HL-60/S4 (cell line): Measurements from ENCODE around the gene SLC17A1.

Source experiments
- in situ Hi-C: fragments of 300-500 bp; cut with MboI; formaldehyde crosslinking; loops from 2 replicates; pipeline ENCODE4 v1.14.3; 2022; ENCODE audit warnings: low sequenced_read_pairs

Gene SLC17A1

GRCh38 chr6:25832670-25833069 lies 818 bp upstream of the SLC17A1 start:
- in situ Hi-C loops = no loop called here

- in situ Hi-C loops = no loop called here
Observed at GRCh38 chr6:25832307-25832662, 433 bp upstream of the SLC17A1 start.

GRCh38 chr6:25830458-25830857 lies 1.4 kb downstream of the SLC17A1 start:
- in situ Hi-C loops = no loop called here

- in situ Hi-C loops = no loop called here
Observed at GRCh38 chr6:25829375-25829774, 2.5 kb downstream of the SLC17A1 start.

GRCh38 chr6:25821341-25821740 lies 10.5 kb downstream of the SLC17A1 start:
- in situ Hi-C loops = no loop called here

- in situ Hi-C loops = no loop called here
Observed at GRCh38 chr6:25816252-25816651, 15.6 kb downstream of the SLC17A1 start.

- in situ Hi-C loops = no loop called here
Observed at GRCh38 chr6:25815194-25815593, 16.7 kb downstream of the SLC17A1 start.

GRCh38 chr6:25804804-25805203 lies 27.0 kb downstream of the SLC17A1 start:
- in situ Hi-C loops = no loop called here

- in situ Hi-C loops = no loop called here
Observed at GRCh38 chr6:25801436-25801835, 30.4 kb downstream of the SLC17A1 start.

GRCh38 chr6:25794784-25795183 lies 37.1 kb downstream of the SLC17A1 start:
- in situ Hi-C loops = no loop called here

GRCh38 chr6:25793970-25794369 lies 37.9 kb downstream of the SLC17A1 start:
- in situ Hi-C loops = no loop called here

GRCh38 chr6:25792016-25792415 lies 39.8 kb downstream of the SLC17A1 start:
- in situ Hi-C loops = no loop called here

GRCh38 chr6:25789475-25789874 lies 42.4 kb downstream of the SLC17A1 start:
- in situ Hi-C loops = no loop called here

GRCh38 chr6:25788305-25788922 lies 43.4 kb downstream of the SLC17A1 start:
- in situ Hi-C loops = no loop called here

GRCh38 chr6:25787428-25787827 lies 44.4 kb downstream of the SLC17A1 start:
- in situ Hi-C loops = no loop called here

GRCh38 chr6:25781134-25781533 lies 50.7 kb downstream of the SLC17A1 start:
- in situ Hi-C loops = no loop called here

GRCh38 chr6:25777856-25778649 lies 53.8 kb downstream of the SLC17A1 start:
- in situ Hi-C loops = no loop called here

GRCh38 chr6:25777031-25777430 lies 54.8 kb downstream of the SLC17A1 start:
- in situ Hi-C loops = no loop called here

- in situ Hi-C loops = no loop called here
Observed at GRCh38 chr6:25774120-25774715, 57.6 kb downstream of the SLC17A1 start.

- in situ Hi-C loops = no loop called here
Observed at GRCh38 chr6:25769983-25770382, 61.9 kb downstream of the SLC17A1 start.

- in situ Hi-C loops = no loop called here
Observed at GRCh38 chr6:25768566-25768965, 63.3 kb downstream of the SLC17A1 start.

- in situ Hi-C loops = no loop called here
Observed at GRCh38 chr6:25764611-25765010, 67.2 kb downstream of the SLC17A1 start.
